ENCODE results near the gene RSBN1. TPM values are rescaled to one million over a fixed set of nuclear protein-coding genes. Genes with fewer than 3 reads are reported as not detected.

Gene RSBN1
- total RNA-seq, 4 donors from 2014 or later, result 33.5 to 56.4 (median 38.3) TPM

- no peak for TF ChIP-seq CTCF (IDR thresholded peaks at IDR 0.05)
- TF ChIP-seq POLR2A (IDR thresholded peaks at IDR 0.05), result no peak
- no peak for DNase-seq
- Histone ChIP-seq H3K4me3 (no peak overlapping the region), H3K27me3 (no peaks in the 10 kb centered on the region), H3K4me1 (peaks cover 3 to 10% of the 10 kb centered on the region in 2 donors), H3K27ac (no peak overlapping the region), H3K36me3 (no peaks in the 10 kb centered on the region), H3K9me3 (no peaks in the 10 kb centered on the region)
- intact Hi-C loops (cut with DNase I; ENCODE audit: low total_unique reads), result no loop called here
Measured at GRCh38 chr1:113787663-113788062, 24.6 kb downstream of the RSBN1 start.

- DNase-seq, result no peak
- no peak overlapping the region for H3K4me3 ChIP-seq
- intact Hi-C loops (cut with DNase I; ENCODE audit: low total_unique reads), result no loop called here
- TF ChIP-seq CTCF (IDR thresholded peaks at IDR 0.05) (no peak), POLR2A (IDR thresholded peaks at IDR 0.05) (no peak)
- H3K36me3 ChIP-seq, result no peaks in the 10 kb centered on the region
- H3K9me3 ChIP-seq, result no peaks in the 10 kb centered on the region
- peaks cover 10 to 15% of the 10 kb centered on the region in 2 donors for H3K4me1 ChIP-seq
- H3K27me3 ChIP-seq, result no peaks in the 10 kb centered on the region
- no peak overlapping the region for H3K27ac ChIP-seq
Measured at GRCh38 chr1:113786069-113786468, 26.2 kb downstream of the RSBN1 start.

- DNase-seq, result no peak
- Histone ChIP-seq H3K4me3 (no peak overlapping the region), H3K4me1 (peaks cover 10 to 15% of the 10 kb centered on the region in 2 donors), H3K27ac (peak overlapping the region in 1 of 2 donors; percentile 45), H3K27me3 (no peaks in the 10 kb centered on the region), H3K36me3 (no peaks in the 10 kb centered on the region), H3K9me3 (no peaks in the 10 kb centered on the region)
- no peak for TF ChIP-seq POLR2A (IDR thresholded peaks at IDR 0.05)
- TF ChIP-seq CTCF (IDR thresholded peaks at IDR 0.05), result no peak
- intact Hi-C loops (cut with DNase I; ENCODE audit: low total_unique reads), result no loop called here
Measured at GRCh38 chr1:113784104-113784779, 28.0 kb downstream of the RSBN1 start.

- Histone ChIP-seq H3K27ac (peak overlapping the region in 1 of 2 donors; percentile 45), H3K4me1 (peaks cover 10 to 15% of the 10 kb centered on the region in 2 donors), H3K36me3 (no peaks in the 10 kb centered on the region), H3K27me3 (no peaks in the 10 kb centered on the region), H3K4me3 (no peak overlapping the region), H3K9me3 (no peaks in the 10 kb centered on the region)
- intact Hi-C loops (cut with DNase I; ENCODE audit: low total_unique reads), result no loop called here
- TF ChIP-seq CTCF (IDR thresholded peaks at IDR 0.05) (no peak), POLR2A (IDR thresholded peaks at IDR 0.05) (no peak)
- no peak for DNase-seq
Measured at GRCh38 chr1:113783254-113784103, 28.8 kb downstream of the RSBN1 start.

DNA sequence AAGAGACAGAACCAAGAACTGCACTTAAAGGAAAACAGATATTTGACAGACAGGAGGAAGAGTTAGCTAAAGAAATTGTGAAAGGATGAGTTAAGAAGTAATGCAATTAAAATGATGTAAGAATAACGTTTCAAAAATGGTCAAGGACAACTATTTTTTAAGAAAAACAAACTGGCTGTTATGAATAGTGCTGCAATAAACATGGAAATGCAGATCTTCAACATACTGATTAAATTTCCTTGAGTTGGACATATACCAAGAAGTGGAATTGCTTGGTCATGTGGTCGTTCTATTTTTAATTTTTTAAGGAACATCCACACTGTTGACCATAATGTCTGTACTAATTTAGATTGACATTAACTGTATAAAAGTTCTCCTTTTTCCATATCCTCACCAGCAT lies 29.9 kb downstream of the RSBN1 start:
- Histone ChIP-seq H3K27ac (peak overlapping the region; percentile 8 to 45), H3K36me3 (no peaks in the 10 kb centered on the region), H3K4me3 (no peak overlapping the region), H3K27me3 (no peaks in the 10 kb centered on the region), H3K9me3 (no peaks in the 10 kb centered on the region), H3K4me1 (peaks cover 10 to 15% of the 10 kb centered on the region in 2 donors)
- TF ChIP-seq CTCF (IDR thresholded peaks at IDR 0.05), result no peak
- TF ChIP-seq POLR2A (IDR thresholded peaks at IDR 0.05), result no peak
- no peak for DNase-seq
- intact Hi-C loops (cut with DNase I; ENCODE audit: low total_unique reads), result no loop called here
